HEK293T (cell line): ENCODE measurements around the gene DYNC1I1.

ENCODE experiments used
- ARNT ChIP-seq: fragments of 450-650 bp; IDR thresholded peaks from 2 replicates; pipeline ENCODE4 v1.6.1; 2017; ENCODE audit warnings: mild to moderate bottlenecking
- BHLHE40 ChIP-seq: fragments of 450-650 bp; IDR thresholded peaks from 2 replicates; pipeline ENCODE4 v1.6.1; 2016; ENCODE audit warnings: mild to moderate bottlenecking, moderate library complexity, borderline replicate concordance
- ELF4 ChIP-seq: fragments of 450-650 bp; IDR thresholded peaks from 2 replicates; pipeline ENCODE4 v1.6.1; 2017; ENCODE audit warnings: antibody characterized with exemption
- FOXA1 ChIP-seq: fragments of 450-650 bp; IDR thresholded peaks from 2 replicates; pipeline ENCODE4 v1.6.1; 2016; ENCODE audit warnings: mild to moderate bottlenecking
- FOXK2 ChIP-seq: fragments of 450-650 bp; IDR thresholded peaks from 2 replicates; pipeline ENCODE4 v1.6.1; 2016; ENCODE audit warnings: mild to moderate bottlenecking
- FOXM1 ChIP-seq: fragments of 450-650 bp; IDR thresholded peaks from 2 replicates; pipeline ENCODE4 v1.6.1; 2017; ENCODE audit warnings: mild to moderate bottlenecking, borderline replicate concordance
- LEF1 ChIP-seq: fragments of 450-650 bp; IDR thresholded peaks from 2 replicates; pipeline ENCODE4 v1.6.1; 2017; ENCODE audit warnings: mild to moderate bottlenecking, borderline replicate concordance
- NFRKB ChIP-seq: fragments of 450-650 bp; IDR thresholded peaks from 2 replicates; pipeline ENCODE4 v1.6.1; 2016; ENCODE audit warnings: mild to moderate bottlenecking, moderate library complexity
- PKNOX1 ChIP-seq: fragments of 450-650 bp; IDR thresholded peaks from 2 replicates; pipeline ENCODE4 v1.6.1; 2016
- SP1 ChIP-seq: fragments of 450-650 bp; IDR thresholded peaks from 2 replicates; pipeline ENCODE4 v1.6.1; 2017
- ZNF384 ChIP-seq: fragments of 450-650 bp; IDR thresholded peaks from 2 replicates; pipeline ENCODE4 v1.6.1; 2016

DNA sequence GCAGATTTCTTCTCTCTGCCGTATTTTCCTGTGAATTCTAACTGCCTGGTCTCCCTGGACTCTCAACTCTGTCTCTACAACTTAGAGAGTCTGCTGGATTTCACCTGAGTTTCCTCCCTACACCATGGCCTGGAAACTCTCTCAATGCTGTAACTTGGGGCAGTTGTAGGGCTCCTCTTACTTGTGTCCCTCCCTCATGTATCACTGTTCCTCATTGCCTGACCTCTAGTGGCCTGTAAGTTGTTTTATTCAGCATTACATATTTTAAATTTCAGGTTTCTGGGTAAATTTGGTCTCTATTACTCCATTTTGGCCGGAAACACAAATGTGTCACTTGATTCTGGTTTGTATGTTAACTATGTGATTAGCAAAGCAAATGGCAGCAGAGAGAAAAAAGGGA, 70.9 kb downstream of the DYNC1I1 start:
- TF ChIP-seq ARNT (no peak), FOXK2 (no peak), LEF1 (no peak), BHLHE40 (no peak), FOXA1 (no peak), SP1 (no peak), ZNF384 (no peak), PKNOX1 (no peak), NFRKB (no peak), ELF4 (no peak), FOXM1 (no peak)
